ENCODE results near the gene MFAP2.

The MFAP2 gene

DNA sequence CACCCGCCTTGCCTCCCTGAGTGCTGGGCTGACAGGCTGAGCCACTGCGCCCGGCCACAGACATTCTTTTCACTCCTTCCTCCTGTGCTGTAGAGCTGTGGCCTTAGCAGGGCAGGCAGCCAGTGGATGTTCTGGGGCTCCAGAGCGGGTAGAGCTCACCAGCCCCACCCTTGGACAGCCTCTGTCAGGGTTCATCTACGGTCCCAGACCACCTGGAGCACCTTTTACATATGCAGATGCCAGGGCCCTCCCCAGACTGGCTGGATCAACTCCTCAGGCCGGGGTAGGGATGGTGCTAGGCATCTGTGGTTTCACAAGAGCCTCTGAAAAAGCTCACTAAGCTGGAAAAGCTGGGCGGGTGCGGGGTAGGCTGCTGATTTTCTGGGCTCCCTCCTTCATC is 26.7 kb upstream of the MFAP2 start:
- DNase-seq = no peak

DNA sequence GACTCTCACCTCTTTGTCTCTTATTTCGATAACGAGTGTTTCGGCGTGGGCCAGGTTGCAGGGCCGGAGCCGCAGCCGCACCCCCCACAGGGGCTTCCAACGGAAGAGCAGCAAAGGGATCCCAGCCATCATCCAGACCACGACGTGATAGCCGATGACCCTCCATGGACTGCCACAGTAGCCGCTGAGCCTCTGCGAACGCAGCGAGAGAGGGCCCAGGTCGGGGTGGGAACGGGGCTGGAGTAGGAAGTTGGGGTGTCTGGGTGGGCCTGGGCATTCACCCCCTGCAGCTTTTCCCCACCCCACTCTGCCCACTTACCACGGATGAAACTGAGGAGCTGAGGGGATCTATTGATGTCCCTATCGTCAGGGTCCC is 24.9 kb upstream of the MFAP2 start:
- DNase-seq = no peak

DNA sequence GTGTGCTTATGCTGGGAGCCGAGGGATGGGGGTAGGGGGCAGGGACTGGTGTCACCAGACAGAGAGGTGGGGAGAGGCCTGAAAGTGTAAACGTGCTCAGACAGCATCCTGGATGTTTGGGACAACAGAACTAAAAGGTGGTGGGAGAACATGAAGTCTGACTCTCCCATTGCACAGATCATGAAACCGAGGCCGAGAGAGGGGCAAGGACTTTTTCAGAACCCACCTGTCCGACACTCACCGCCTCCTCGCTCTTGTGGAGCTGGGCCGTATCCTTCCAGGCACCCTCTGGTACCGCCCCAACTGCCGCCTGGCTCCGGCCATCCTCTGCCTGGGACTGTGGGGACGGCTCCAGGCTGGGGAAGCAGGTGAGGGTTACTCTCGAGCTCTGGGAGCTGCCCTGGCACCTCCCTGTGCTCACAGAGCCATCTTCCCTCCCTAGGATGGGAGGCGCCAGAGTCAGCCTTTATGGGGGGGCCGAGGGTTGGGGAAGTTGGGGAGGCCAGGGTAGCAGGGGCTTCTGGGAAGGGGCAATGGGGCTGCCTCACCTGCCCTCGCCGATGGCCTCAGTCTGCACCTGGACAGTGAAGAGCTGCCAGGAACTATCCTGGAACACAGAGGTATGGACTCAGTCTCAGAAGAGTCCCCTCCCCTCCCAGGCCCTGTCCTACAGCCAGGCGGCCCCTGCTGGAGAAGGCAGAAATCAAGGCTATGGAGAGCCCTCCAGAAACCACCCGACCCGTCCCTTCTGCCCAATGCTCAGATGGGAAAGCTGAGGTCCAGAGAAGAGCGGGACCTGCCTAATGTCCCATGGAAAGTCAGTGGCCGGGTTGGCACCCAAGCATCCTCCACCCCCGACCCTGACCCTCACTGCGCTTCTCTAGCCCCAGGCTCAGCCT is 24.3 kb upstream of the MFAP2 start:
- DNase-seq = no peak

DNA sequence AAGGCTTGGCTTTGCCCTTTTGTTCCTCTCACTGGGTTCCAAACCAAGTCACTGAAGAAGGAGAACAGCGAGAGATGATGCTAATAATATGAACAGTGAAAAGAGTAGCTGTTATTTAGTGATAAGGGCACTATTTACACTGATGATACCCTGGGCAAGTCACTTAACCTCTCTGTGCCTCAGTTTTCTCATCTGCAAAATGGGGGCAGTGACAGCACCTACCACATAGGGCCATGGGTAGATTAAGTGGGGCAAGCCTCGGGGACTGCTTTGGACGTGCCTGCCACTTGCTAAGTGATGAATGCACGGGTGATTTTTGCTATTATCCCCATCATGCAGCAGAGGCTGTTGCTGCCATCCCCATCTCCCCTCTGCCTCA is 22.1 kb upstream of the MFAP2 start:
- DNase-seq = no peak

DNA sequence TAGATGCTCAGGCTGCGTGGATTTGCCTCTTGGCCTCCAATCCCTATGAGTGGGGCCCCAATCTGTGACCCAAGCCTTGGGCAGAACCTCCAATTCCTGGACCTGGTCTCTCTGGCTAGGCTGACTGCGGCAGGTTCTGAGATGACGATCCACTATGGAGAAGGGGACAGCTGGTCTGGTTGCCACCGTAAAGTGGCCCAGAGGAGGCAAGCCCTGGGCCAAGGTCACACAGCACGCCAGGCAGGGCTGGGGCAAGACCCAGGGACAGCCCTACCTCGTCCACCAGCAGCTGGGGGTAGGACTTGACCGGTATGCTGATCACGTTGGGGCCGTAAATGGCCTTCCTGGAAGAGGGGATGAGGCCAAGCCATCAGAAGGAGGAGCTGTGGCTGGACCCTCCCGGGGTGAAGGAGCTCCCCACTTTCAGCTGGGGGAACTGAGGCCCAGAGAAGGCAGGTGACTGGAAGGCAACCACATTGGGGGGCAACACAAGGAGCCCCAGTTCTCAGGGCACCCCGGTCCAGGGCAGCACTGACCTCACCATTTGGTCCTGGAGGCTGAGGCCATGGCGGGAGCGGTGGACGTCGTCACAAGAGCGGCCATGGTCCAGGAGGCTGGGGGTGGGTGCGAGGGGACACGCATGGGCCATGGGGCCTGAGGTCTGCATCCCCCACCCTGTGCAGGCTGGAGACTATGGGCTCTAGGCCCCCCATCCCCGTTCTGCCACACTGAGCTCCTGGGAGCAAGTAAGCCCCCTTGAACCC is 21.5 kb upstream of the MFAP2 start:
- no peak for DNase-seq

DNA sequence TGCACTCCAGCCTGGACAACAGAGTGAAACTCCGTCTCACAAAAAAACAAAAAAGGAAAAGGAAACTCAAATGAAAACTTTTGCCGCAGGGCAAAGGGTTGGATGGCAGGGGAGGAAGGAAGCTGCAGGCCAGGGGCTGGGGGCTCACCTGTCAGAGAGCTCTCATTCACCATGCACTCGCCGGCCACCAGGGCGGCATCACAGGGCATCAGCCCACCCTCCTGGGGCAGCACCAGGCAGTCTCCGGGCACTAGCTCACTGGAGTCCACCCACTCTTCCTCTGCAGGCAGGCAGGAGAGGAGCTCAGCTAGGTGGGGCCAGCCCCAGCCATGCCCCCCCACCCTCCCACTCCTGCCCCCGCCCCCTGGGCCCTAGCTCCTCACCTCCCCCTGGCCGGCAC is 19.4 kb upstream of the MFAP2 start:
- no peak for DNase-seq

DNA sequence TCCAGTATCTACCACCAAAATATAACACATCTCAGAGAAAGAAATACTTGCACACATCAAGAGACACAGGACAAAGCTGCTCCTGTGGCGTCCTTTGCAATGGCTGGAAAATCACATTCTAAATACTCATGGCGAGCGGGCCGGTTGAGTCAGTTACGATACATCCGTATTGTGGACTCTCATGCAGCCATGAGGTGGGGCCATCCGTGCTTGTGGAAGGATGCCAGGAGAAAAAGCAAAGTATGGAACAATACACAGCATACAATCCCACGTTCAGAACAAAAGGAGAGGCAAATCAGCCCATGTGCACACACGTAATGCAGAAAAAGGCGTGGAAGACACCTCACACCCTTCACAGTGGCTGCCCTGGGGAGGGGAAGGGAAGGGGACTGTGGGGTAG is 18.2 kb upstream of the MFAP2 start:
- no peak for DNase-seq

DNA sequence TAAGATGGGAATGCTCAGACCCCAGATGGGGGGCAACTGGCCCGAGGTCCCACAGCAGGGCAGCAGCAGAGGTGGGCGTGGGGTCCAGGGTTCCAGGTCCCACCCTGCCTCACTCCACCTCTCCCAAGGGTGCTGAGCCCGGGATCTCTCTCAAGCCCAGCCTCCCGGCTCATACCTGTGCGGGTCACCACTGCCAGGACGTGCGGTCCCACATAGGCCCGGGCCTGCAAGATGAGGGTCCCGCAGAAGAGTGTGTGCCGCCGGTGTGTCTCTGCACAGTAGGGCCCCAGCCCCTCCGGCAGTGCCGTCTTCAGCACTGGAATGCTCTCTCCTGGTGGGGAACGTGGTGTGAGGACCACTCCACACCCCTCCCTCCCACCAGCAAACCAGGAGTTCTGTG is 16.4 kb upstream of the MFAP2 start:
- DNase-seq = no peak

DNA sequence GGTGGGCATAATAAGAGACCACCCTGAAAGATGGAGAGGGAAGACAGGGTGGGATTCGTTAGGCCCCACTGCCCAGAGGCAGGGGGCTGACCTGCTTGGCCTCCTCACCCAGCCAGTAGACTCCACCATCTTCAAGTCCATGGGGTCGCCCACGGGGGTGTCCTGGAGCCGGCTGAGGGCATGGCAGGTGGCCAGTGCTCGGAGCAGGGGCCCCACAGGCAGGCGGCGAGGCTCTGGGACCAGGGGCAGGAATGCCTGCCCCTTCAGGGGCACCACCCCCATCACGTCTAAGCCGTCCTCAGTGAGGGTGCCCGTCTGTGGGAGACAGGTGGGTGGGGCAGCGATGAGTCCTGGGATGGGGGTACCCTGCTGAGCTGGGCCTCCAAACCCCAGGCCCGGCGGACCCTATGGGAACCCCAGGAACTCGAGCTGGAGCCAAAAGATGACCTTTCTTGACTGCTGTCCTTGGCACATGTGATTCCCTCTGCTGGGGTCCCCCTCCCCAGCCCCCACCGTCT is 13.2 kb upstream of the MFAP2 start:
- no peak for DNase-seq

DNA sequence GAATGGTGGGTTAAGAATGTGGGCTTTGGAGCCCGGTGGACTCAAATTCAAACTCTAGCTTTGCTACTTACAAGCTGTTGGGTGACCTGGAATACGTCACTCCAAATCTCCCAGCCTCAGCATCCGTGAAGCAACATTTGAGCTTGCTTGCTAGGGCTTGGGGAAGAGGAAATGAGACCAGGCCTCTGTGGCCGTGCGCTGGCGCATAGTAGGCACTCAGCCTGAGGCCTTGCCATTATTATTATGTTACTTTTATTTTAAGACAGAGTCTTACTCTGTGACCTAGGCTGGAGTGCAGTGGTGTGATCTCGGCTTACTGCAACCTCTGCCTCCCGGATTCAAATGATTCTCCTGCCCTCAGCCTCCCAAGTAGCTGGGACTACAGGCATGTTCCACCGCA is 12.3 kb upstream of the MFAP2 start:
- no peak for DNase-seq

DNA sequence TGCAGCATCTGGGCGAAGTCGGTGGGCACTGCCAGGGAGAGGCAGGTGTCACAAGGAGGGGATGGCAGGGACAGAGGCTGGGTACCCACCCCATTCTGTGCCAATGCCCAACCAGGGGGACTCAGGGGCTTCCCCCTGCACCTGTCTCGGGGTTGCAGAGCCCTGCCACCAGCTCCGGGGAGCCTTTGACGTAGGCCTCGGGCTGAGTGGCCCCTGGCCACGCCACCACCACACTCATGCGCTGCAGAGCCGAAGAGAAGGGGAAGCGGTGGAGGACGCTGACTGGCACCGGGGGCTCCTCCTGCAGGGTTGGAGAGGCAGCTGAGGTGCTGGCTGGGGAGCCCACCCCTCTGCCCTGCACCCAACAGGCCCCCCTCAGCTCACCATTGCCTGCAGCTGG is 11.7 kb upstream of the MFAP2 start:
- no peak for DNase-seq

DNA sequence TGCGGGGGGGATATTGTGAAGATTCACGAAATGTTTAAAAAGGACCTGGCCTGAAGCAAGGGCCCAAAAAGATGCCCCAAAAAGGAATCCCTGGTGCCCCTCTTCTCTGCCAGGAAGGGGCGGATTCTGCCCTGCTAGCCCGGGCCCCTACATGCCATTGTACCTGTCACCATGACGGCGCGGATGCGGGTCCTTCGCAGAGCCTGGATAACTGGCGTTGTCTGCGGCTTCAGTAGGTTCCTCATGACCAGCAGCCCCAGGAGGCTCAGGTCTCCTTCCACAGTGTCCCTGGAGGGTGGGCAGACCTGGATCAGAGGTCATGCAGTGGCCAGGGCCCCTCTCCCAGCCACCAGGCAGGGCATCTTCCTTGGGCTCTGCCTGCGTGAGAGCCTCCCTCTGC is 11.2 kb upstream of the MFAP2 start:
- DNase-seq = no peak

DNA sequence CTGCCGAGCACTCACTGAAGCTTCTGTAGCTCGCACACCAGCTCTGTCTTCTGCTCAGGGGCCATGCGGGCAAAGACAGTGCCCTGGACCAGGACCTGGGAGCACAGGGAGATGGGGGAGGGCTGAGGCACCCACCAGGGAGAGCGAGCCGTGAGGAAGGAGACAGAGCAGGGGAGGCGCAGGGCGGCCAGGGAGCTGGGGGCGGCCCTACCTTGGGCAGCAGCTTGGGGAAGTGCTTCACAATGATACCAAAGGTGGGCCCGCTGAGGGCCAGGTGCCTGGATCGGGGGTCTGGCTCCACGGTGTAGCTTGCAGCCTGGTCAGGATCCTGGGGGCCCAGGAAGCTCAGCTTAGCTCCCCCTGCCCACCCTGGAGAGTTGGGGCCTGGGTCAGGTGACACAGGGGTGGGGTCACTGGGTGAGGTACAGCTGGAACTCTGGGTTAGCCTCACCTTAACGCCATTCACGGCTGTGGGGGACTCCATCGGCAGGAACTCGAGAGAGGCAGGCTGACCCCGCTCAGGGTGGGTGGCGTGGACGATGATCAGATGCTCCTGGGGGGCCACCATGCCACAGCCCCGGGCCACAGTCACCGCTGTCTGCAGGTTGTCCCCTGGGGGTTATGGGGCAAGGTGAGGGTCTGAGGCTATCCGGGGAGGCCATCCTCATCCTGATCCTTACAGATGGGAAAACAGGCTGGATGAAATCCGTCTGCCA is 9.4 kb upstream of the MFAP2 start:
- no peak for DNase-seq

DNA sequence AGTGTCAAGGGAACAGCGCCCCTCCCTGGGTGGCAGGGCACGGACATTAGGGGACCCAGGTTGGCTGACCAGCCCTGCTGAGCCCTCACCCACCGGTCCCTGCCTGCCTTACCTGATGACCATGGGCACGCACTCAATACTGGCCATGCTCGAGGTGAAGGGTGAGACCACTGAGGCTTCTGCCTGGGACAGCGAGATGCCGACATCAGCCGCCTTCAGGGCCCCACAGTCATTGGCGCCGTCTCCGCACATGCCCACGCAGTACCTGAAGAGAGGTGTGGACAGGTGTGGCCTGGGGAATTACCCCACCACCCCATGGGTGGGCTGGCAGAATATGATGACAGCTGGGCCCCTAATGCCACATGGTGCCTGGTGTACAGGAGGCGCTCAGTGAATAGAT is 7.8 kb upstream of the MFAP2 start:
- DNase-seq = no peak

DNA sequence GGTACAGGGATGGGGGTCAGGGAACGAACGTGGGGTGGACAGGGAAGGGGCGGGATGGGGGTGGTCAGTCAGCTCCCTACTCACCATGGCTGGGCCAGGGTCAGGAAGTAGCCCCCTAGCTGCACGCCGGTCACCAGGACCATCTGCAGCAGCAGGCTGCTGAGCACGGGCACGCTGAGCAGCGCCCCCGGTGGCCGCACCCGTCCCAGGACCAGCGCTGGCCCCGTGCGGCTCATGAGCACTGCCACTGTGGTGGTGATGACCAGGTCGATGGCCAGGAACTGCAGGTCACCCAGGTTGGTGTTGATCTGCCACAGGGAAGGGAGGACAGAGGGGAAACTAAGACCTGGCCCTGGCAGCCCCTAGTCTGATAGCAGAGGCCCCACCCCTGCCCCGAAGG is 6.5 kb upstream of the MFAP2 start:
- no peak for DNase-seq

DNA sequence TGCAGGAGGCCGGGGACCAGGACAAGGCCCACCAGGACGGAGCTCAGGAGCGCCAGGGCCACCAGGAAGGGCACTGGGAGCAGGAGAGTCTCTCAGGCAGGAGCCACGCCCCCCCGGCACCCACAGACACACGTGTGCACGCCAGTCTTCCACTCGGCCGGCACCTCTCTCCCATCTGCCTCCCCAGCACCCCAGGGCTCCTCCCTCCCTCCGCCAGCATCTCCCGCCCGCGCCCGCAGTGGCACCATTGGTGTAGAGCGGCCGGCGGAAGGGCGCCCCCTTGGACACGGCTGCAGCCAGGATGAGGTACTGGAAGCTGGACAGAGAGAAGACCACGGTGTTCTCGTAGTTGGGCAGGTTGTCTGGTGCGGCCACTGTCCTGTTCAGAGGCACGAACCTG is 6.1 kb upstream of the MFAP2 start:
- no peak for DNase-seq

DNA sequence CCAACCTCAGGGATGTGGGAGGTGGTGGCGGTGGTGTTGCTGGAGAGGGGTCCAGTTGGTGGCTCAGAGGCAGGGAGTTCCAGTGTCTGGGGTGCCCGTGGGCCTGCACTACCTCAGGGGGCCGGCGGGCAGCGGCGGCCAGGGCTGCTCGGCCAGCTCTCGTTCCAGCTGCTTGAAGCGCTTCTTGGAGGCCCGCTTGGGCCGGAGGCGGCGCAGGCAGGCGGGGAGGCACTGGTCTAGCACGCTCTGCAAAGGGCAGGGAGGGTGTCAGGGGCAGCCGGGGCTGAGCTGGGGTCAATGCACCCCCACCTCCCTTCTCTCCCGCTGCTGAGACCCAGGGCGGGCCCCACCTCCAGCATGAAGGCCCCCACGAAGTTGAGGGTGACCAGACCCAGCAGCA is 5.7 kb upstream of the MFAP2 start:
- DNase-seq = no peak

DNA sequence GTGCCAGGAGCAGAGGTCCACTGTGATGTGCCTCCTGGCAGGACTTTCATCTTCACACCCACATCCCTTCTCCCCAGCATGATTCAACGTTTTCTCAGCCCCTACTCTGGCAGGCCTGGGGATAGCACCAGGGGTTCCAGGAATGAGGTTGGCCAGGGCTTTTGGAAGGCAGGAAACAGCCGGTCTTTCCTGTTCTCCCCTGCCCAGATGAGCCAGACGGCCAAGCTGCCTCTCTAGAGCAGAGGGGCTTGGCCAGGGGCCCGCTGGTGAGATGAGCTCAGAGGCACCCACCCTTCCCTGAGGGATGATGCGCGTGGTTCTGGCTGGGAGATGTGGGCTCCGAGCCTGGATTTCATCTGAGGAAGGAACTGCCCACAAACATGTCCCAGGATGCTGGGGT is 4.3 kb upstream of the MFAP2 start:
- DNase-seq = no peak

DNA sequence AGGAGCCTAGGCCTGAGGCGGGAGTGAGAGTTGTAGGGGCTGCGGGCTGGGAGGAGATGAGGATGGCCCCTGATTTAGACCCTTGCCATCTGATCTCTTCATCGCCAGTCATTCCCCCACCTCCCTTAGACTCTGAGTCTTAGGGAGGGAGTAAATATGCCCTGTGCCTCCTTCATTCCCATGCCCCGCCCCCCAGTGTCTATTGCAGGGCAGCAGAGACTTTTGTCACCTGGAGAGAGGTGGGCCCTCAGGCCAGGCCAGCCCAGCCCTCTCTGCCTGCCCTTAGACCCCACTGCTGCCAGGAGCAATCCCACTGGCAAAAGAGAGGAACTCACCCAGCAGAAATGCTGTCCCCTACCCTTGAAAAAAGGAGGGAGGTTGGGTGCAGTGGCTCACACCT is 3.2 kb upstream of the MFAP2 start:
- DNase-seq = no peak

DNA sequence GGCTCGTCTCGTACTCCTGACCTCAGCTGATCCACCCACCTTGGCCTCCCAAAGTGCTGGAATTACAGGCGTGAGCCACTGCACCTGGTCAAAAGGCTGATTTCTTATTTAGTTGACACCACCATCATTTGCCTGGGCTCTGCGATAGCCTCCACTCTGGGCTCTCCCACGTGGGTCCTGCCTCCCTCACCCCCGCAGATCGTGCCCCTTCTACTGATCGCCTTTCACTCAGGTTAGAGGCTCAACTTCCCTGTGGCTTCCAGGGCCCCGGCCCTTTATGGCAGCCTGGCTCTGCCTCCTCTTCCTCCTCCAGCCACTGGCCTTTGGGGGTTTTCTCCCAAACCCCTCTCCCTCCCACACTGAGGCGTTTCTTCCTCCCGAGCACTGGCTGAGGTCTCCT is 2.5 kb upstream of the MFAP2 start:
- no peak for DNase-seq

DNA sequence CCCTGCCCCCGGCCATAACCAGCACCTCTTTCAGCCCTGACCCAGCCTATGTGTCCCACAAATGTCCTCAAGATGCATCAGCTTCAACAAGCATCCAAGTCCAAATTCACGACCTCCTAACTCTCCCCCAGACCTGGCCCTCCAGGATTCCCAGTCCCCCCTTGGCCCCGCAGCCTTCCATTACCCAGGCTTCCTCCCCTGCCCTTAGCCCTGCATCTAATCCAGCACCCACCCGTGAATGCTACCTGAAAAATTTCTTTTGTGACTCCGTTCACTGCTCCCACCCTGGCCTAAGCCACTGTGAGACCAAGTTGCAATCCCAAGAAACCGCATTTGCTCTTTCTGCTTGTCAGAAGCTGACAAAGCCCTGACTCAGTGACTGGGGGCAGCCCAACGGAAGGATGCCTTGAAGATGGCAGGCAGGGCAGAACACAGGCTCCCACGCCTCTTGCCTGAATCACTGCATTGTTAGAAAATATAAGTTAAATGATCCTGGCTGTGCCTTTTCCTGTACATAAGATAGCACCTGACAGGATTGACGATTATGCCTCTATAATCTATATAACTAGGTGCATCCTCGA is 939 bp upstream of the MFAP2 start:
- no peak for DNase-seq

DNA sequence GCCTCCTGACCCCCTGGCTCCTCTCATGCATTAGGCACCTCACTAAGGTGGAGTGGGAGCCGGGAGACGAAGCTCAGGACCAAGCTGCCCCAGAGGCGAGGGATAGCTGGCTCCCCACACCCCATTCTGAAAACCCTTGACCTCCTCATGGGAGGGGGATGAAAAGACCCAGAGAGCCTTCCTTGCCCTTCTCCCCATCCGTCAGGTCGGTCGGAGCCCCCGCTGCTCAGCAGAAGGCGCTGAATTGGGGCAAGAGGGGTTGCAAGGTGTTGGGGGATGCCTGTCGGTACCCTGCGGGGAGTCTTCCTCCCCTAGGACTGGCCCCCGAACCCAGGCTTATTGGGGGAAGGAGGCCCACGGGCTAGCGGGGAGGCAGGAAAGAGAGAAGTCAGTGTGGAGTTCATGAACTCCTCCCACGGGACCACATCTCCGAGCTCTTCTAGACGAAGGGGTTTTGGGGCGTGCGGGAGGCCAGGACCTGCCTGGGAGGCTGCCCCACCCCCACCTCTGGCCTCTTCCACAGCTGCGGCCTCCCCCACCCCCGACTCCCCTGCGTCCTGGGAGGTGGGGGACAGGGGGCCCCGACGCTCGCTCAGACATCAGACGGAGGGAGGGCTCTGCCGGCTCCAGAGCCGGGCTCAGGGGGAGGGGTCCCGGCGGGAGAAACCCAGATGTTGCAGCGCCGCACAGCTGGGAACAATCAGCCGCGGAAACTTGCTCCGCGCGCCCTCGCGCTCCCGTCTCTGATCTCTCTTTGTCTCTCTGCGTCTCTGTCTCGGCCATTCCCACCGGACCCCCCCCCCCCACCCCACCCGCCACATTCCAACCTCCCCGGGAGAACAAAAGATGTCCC is 719 bp downstream of the MFAP2 start:
- DNase-seq = no peak
